Forelimb muscle (tissue), 1 donor: ENCODE measurements around the gene PHF12. TPM values are rescaled to one million over a fixed set of nuclear protein-coding genes. Genes with fewer than 3 reads are reported as not detected.
"Not testable (repeated sequence)": the region's sequence is repeated elsewhere in the genome, so short reads cannot be mapped to it uniquely, and the experiment has no call there.

Experiments
- DNase-seq: peaks from one replicate; pipeline ENCODE4 v3.0.0-alpha.2; 2013; ENCODE audit warnings: low read depth
- polyA plus RNA-seq: library from polyadenylated mRNA; unstranded; fragments of 120-200 nt; gene quantifications from one replicate; pipeline ENCODE4 v1.2.1, GENCODE V29; 2013; ENCODE audit not compliant: insufficient read length

Gene PHF12
- polyA plus RNA-seq, 1 donor = 27.9 TPM

DNA sequence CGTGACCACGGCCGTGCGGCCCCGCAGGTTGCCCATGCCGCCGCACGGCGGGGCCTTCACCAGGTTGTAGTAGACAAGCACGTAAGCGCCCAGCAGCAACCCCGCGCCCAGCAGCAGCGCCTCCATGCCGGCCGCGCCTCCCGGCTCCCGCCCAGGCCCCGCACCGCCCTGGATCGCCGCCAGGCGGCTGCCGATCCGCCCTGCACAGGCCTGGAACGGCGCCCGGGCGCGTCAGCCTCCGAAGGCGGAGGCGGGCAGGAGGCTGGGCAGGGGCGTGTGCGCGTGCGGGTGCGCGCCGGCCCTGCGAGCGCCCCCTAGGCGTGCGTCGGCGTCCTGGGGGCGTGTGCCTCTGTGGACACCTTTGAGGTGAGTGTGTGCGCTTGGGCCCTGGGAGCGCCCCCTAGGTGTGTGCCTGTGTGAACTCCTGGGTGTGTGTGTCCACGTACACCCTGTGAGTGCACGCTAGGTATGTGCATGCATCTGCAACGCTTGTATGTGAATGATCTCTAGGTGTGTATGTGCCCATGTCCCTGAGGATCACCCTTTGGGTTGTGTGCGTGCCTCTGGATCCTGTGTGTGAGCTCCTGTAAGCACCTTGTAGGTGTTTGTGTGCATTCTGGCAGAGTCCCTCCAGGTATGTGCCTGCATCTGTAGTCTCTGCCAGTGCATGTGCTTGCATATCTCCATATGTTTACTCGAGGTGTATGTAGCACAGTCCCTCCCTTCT lies 48.3 kb downstream of the PHF12 start, which contains the start of gene DHRS13:
Gene DHRS13 (minus strand): TSS at position 261 of the 727 bp plus-strand sequence. CDS start 135 bp downstream, at position 126.
- no peak for DNase-seq

- DNase-seq = no peak
Observed at GRCh38 chr17:28901866-28902818, 49.2 kb downstream of the PHF12 start.

DNA sequence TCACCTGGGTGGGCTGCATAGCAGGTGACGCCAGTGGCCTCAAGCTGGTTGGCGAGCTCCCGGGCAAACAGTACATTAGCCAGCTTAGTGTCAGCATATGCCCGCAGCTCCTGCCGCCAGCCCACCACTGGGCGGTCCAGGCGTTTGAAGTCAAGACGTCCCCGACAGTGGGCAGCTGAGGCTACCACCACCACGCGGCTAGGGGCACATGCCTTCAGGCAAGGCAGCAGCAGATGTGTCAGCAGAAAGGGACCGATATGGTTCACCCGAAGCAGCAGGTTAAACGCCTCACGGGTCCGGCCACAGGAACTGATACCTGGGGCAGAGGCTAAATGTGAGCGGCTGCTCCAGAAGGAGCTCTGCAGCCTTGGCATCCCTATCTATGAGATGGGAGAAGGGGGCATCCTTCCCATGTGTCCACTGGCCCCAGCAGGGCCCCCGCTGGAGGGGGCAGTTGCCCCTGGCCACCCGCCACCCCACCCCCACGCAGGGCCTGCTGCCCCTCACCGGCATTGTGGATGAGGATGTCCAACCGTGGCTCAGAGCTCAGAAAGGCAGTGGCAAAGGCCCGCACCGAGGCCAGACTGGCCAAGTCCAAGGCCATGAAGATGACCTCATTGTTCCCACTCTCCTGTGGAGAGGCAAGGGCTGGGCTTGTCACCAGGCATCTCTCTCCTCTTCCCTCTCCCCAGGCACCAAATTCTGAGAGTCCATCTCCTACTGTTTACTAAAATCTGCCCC lies 50.2 kb downstream of the PHF12 start:
- DNase-seq = no peak

DNA sequence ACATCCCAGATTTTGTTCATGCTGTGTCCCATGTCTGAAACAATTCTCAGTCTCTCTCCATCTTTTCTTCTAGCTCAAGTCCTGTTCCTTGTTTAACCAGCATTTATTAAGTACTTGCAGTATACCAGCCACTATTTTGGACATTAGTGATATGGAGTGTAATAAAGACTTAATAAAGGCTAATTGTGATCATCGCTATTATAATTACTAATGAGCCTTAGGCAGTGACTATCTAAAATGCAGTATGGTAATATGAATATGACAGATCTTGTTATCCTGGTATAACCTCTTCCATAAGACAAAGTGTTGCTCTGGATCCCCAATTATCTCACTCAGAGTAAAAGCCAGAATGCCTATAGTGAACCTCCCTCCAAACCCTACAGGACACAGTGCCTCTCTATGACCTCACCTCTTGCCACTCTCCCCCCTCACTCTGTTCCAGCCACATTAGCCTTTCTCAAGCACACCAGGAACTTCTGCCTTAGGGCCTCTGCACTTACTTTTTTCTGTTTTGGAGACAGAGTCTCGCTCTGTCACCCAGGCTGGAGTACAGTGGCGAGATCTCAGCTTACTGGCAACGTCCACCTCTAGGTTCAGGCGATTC lies 52.0 kb downstream of the PHF12 start:
- DNase-seq = no peak

GRCh38 chr17:28898527-28898955 lies 52.8 kb downstream of the PHF12 start:
- no peak for DNase-seq

GRCh38 chr17:28897769-28898526 lies 53.4 kb downstream of the PHF12 start:
- no peak for DNase-seq

- no peak for DNase-seq
Observed at GRCh38 chr17:28896884-28897768, 54.2 kb downstream of the PHF12 start, which contains the start of gene FLOT2. Gene FLOT2 (minus strand): TSS chr17:28897733. CDS start chr17:28897574, 159 bp downstream.

GRCh38 chr17:28896491-28896883 lies 54.8 kb downstream of the PHF12 start:
- no peak for DNase-seq

GRCh38 chr17:28895794-28896447 lies 55.4 kb downstream of the PHF12 start:
- no peak for DNase-seq

DNA sequence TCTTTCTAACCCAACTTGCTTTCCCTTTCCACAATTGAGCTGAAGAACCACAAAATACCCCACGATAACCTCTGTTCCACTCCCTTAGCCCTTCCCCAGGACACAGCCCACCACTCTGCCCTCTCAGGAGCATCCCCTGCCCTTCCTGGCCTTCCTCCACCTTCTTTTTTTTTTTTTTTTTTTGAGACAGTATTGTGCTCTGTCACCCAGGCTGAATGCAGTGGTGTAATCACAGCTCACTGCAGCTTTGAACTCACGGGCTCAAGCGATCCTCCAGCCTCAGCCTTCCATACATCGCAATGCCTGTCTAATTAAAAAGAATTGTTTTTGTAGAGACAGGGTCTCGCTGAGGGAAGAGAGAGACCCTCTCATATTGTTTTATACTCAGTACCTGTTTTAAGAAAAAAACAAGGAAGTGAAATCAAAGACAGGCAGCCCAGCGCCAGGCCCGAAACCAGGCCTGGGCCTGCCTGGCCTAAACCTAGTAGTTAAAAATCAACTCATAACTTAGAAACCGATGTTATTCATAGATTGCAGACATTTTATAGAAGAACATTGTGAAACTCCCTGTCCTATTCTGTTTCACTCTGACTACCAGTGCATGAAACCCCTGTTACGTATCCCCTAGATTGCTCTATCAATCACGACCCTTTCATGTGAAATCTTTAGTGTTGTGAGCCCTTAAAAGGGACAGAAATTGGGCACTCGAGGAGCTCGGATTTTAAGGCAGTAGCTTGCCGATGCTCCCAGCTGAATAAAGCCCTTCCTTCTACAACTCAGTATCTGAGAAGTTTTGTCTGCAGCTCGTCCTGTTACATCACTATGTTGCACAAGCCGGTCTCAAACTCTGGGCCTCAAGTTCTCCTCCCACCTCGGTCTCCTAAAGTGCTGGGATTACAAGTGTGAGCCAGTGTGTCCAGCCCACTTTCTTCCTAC lies 57.8 kb downstream of the PHF12 start:
- not testable (repeated sequence) for DNase-seq

GRCh38 chr17:28892024-28892423 lies 59.3 kb downstream of the PHF12 start:
- DNase-seq = no peak

GRCh38 chr17:28891201-28891600 lies 60.1 kb downstream of the PHF12 start:
- DNase-seq = no peak

DNA sequence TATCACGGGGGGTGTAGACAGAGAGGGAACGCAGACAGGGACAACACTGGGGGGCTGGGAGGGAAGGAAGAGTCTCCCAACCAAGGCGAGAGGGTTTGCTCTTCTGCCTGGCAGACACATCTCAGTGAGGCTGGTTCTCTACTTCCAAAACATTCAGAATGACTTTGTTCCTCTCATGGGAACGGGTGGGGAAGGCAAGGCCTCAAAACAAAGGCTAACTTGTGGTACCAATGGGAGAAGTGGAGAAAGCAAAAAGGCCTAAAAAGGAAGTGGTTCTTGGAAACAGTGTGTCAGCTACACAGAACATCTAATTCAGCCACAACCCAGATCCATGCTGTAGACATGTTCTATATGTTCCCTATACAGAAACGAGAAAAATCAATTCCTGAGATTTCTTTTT lies 61.3 kb downstream of the PHF12 start:
- no peak for DNase-seq

DNA sequence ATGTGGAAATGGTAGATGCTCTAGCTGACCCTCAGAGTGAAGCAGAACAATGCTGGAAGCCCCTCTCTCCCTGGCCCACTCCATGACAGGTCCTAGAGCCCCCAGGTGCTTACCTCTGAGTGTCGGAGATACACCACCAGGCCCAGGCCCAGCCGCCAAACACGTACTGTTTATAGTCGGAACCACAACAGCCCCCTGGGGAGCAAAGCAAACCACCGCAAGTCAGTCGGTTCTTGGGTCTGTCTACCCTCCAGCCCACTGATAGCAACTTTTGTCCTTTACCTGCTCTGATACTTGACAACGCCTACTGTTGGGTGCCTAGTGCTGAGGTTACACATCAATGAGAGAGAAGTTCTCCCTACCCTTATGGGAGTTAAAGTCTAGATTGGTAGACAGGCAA lies 62.5 kb downstream of the PHF12 start:
- DNase-seq = no peak

GRCh38 chr17:28887871-28888471 lies 63.3 kb downstream of the PHF12 start:
- no peak for DNase-seq

GRCh38 chr17:28885951-28886350 lies 65.4 kb downstream of the PHF12 start:
- DNase-seq = no peak

DNA sequence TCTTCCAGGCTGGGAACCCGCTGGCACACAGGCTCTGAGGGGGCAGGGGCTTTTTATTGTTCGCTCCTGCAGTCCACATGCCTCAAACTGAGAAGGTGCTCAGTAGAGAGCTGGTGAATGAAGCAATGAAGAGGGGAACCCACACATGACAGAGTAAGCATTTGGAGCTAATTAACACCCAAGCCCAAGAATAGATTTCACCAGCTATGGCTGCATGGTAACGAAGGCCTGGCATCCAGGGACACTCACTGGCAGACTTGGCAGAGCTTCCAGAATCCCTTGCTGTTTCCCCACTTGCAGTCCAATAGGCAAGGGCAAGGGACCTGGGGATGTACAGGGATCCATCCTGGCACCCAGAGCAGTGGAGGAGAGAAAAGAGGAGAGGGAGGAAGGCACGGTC lies 66.0 kb downstream of the PHF12 start:
- no peak for DNase-seq
